Measurements from ENCODE around the gene SMG5. TPM values are rescaled to one million over a fixed set of nuclear protein-coding genes. Genes with fewer than 3 reads are reported as not detected.

Gene SMG5
- total RNA-seq, 4 donors from 2014 or later = 58.0 to 85.8 (median 67.5) TPM

- Histone ChIP-seq H3K9me3 (no peaks in the 10 kb centered on the region), H3K27ac (peak overlapping the region; percentile 55 to 92 (median 90)), H3K4me1 (peaks cover 0 to 47% (median 16%) of the 10 kb centered on the region in 4 donors), H3K4me3 (peak overlapping the region; percentile 65 to 94 (median 78)), H3K36me3 (peaks cover 0 to 39% (median 11%) of the 10 kb centered on the region in 3 donors), H3K27me3 (no peaks in the 10 kb centered on the region)
- 6 to 7% methylated on average over 22 of the region's 22 CpGs for WGBS, 2 donors
- no peak for DNase-seq (ENCODE audit: low spot score in 2 of 2)
- TF ChIP-seq EP300 (IDR thresholded peaks at IDR 0.05) (no peak), CTCF (IDR thresholded peaks at IDR 0.05) (no peak), POLR2A (IDR thresholded peaks at IDR 0.05) (no peak)
Observed at GRCh38 chr1:156281693-156282478, 739 bp downstream of the SMG5 start.

GRCh38 chr1:156281281-156281680 lies 1.3 kb downstream of the SMG5 start:
- TF ChIP-seq POLR2A (IDR thresholded peaks at IDR 0.05) (no peak), EP300 (IDR thresholded peaks at IDR 0.05) (no peak), CTCF (IDR thresholded peaks at IDR 0.05) (no peak)
- Histone ChIP-seq H3K27me3 (no peaks in the 10 kb centered on the region), H3K27ac (peak overlapping the region in 2 of 4 donors; percentile 88 to 92), H3K9me3 (no peaks in the 10 kb centered on the region), H3K4me1 (peaks cover 0 to 47% (median 16%) of the 10 kb centered on the region in 4 donors), H3K36me3 (peaks cover 0 to 39% (median 12%) of the 10 kb centered on the region in 3 donors), H3K4me3 (peak overlapping the region in 3 of 4 donors; percentile 65 to 94 (median 89))
- no peak for DNase-seq (ENCODE audit: low spot score in 2 of 2)
- 16 to 23% methylated on average over 8 of the region's 8 CpGs for WGBS, 2 donors

GRCh38 chr1:156279837-156280236 lies 2.8 kb downstream of the SMG5 start:
- Histone ChIP-seq H3K4me1 (peaks cover 0 to 47% (median 16%) of the 10 kb centered on the region in 4 donors), H3K4me3 (no peak overlapping the region), H3K36me3 (peaks cover 0 to 44% (median 12%) of the 10 kb centered on the region in 3 donors), H3K27ac (no peak overlapping the region), H3K27me3 (no peaks in the 10 kb centered on the region), H3K9me3 (no peaks in the 10 kb centered on the region)
- no peak for TF ChIP-seq EP300 (IDR thresholded peaks at IDR 0.05)
- no peak for TF ChIP-seq CTCF (IDR thresholded peaks at IDR 0.05)
- WGBS, 2 donors = 87 to 94% methylated on average over 3 of the region's 3 CpGs
- DNase-seq (ENCODE audit: low spot score in 2 of 2) = no peak

GRCh38 chr1:156276966-156277381 lies 5.7 kb downstream of the SMG5 start:
- 76 to 85% methylated on average over 6 of the region's 6 CpGs for WGBS, 2 donors
- Histone ChIP-seq H3K36me3 (peaks cover 6 to 72% (median 23%) of the 10 kb centered on the region in 3 donors), H3K27ac (no peak overlapping the region), H3K4me3 (no peak overlapping the region), H3K9me3 (no peaks in the 10 kb centered on the region), H3K27me3 (no peaks in the 10 kb centered on the region), H3K4me1 (peaks cover 0 to 32% (median 10%) of the 10 kb centered on the region in 4 donors)
- no peak for DNase-seq (ENCODE audit: low spot score in 2 of 2)
- TF ChIP-seq CTCF (IDR thresholded peaks at IDR 0.05) = no peak
- TF ChIP-seq EP300 (IDR thresholded peaks at IDR 0.05) = no peak
- TF ChIP-seq POLR2A (IDR thresholded peaks at IDR 0.05) = no peak

DNA sequence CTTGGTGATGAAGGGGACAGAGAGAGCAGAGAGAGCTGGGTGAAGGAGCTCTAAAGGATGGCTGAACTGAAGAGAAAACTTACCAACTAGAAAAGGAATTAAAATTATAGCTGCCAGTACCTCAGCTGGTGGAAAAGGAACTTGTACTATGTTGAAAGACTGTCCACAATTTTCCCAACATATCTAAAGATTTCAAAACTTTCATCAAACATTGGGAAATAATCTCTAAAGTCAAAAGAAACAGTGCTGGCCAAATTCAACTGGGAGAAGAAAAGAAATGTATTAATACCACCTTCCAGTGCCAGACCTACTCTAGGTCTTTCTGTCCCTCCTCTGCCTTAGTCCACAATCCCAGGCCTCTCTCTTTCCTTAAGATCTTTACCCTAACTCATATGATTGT lies 6.1 kb downstream of the SMG5 start:
- H3K9me3 ChIP-seq = no peaks in the 10 kb centered on the region
- no peak for DNase-seq (ENCODE audit: low spot score in 2 of 2)
- H3K4me1 ChIP-seq = peaks cover 0 to 28% (median 7%) of the 10 kb centered on the region in 4 donors
- H3K4me3 ChIP-seq = no peak overlapping the region
- no peaks in the 10 kb centered on the region for H3K27me3 ChIP-seq
- peaks cover 6 to 77% (median 27%) of the 10 kb centered on the region in 3 donors for H3K36me3 ChIP-seq
- no peak for TF ChIP-seq EP300 (IDR thresholded peaks at IDR 0.05)
- no peak for TF ChIP-seq POLR2A (IDR thresholded peaks at IDR 0.05)
- TF ChIP-seq CTCF (IDR thresholded peaks at IDR 0.05) = no peak
- no peak overlapping the region for H3K27ac ChIP-seq

Data from tibial nerve (tissue), 4 donors.